Neural progenitor cell (in vitro differentiated cells): ENCODE data around the gene USP49.

Experiments used
- EZH2 ChIP-seq: fragments of 200-600 bp; sonication (generic); IDR thresholded peaks from 2 replicates; pipeline ENCODE4 v1.6.1; 2017; ENCODE audit warnings: antibody characterized with exemption, mild to moderate bottlenecking, moderate library complexity
- TF ChIP-seq, protein P1 (sequence below): fragments of 200-600 bp; sonication (generic); IDR thresholded peaks from 2 replicates; pipeline ENCODE4 v1.5.1; 2017; ENCODE audit warnings: antibody characterized with exemption, mild to moderate bottlenecking

DNA sequence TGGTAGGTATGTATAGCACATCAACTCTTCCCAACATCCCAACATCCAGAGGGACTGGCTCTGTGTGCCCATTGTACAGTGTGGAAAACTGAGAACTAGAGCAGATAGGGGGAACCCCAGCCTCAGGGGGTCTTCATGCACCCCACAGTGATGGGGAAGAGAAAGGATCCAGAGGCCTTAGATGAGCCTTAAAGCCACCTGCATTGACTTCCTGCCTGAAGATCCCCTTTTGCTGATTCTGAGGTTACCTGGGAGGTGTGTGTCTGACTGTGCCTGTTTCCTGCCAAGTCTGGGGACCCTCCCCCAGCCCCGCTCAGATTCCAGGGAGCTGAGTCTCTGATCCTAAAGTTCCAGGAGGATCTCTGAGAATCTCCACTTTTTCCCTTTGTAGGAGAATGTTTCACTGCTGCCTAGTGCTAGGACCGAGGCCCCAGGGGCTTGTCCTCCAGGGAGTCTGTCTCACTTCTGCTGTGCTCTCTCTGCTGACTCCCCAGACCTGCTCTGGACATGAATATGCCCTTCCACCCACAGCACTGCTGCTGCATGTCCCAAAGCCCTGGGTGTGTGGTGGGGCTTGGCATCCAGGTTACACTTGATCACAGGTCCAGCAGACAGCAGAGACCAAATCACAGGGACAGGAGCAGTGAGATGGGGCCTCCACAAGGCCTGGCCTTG lies 135.1 kb downstream of the USP49 start:
- TF ChIP-seq, protein P1, sequence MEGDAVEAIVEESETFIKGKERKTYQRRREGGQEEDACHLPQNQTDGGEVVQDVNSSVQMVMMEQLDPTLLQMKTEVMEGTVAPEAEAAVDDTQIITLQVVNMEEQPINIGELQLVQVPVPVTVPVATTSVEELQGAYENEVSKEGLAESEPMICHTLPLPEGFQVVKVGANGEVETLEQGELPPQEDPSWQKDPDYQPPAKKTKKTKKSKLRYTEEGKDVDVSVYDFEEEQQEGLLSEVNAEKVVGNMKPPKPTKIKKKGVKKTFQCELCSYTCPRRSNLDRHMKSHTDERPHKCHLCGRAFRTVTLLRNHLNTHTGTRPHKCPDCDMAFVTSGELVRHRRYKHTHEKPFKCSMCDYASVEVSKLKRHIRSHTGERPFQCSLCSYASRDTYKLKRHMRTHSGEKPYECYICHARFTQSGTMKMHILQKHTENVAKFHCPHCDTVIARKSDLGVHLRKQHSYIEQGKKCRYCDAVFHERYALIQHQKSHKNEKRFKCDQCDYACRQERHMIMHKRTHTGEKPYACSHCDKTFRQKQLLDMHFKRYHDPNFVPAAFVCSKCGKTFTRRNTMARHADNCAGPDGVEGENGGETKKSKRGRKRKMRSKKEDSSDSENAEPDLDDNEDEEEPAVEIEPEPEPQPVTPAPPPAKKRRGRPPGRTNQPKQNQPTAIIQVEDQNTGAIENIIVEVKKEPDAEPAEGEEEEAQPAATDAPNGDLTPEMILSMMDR: no peak
- TF ChIP-seq EZH2: no peak
